Measurements from ENCODE around the gene UBTD1.

GRCh38 chr10:97525086-97525485 lies 26.4 kb downstream of the UBTD1 start:
- TF ChIP-seq CTCF (optimal IDR thresholded peaks at IDR 0.05 in 1 of 3, IDR thresholded peaks at IDR 0.05 in 1 of 3, conservative IDR thresholded peaks at IDR 0.05 in 1 of 3; ENCODE audit: extremely low read depth in 1 of 3, insufficient read depth in 2 of 3, low read length in 3 of 3) (no peak), EZH2 (IDR thresholded peaks at IDR 0.05; ENCODE audit: low read length) (no peak)

Data from keratinocyte (primary cell).